Adipocyte (in vitro differentiated cells): ENCODE measurements around the gene RNF123.

Experiments
- DNase-seq: peaks from one replicate; pipeline ENCODE4 v3.0.0-alpha.2; 2015; ENCODE audit warnings: low read depth
- H3K27me3 ChIP-seq: replicated peaks from 2 replicates; pipeline ENCODE4 v1.7.0; 2013; ENCODE audit warnings: mild to moderate bottlenecking, low read length, moderate library complexity; ENCODE audit not compliant: control insufficient read depth, insufficient read depth
- H3K36me3 ChIP-seq: 2 replicates; pipeline ENCODE4 v1.7.0; 2013; ENCODE audit warnings: low read length, mild to moderate bottlenecking, moderate library complexity; ENCODE audit not compliant: control insufficient read depth, insufficient read depth, severe bottlenecking
- H3K4me1 ChIP-seq: 2 replicates; pipeline ENCODE4 v1.7.0; 2013; ENCODE audit warnings: mild to moderate bottlenecking, low read length, moderate library complexity; ENCODE audit not compliant: control insufficient read depth, insufficient read depth
- H3K4me3 ChIP-seq: 2 replicates; pipeline ENCODE4 v1.7.0; 2013; ENCODE audit warnings: mild to moderate bottlenecking, low read length, moderate library complexity
- H3K9ac ChIP-seq: 2 replicates; pipeline ENCODE4 v1.7.0; 2013; ENCODE audit warnings: mild to moderate bottlenecking, low read length, moderate library complexity
- H3K9me3 ChIP-seq: 2 replicates; pipeline ENCODE4 v1.7.0; 2013; ENCODE audit warnings: mild to moderate bottlenecking, low read length, moderate library complexity; ENCODE audit not compliant: control insufficient read depth

The RNF123 gene

DNA sequence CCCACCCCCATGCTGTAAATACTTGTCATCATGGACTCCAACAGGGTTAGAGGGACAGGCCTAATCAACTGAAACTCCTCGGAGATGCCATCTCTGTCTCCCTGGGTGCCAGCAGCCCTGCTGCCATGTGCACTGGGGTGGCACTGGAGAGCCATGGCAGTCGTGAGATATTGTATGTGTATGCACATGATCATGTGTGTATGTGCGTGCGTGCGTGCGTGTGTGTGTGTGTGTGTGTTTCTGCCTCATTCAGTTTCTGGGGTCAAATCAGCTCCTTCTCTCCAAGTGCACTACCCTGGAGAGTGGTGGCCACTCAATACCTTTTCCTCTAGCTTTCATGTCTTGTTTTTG lies 18.4 kb upstream of the RNF123 start:
- H3K36me3 ChIP-seq: peaks cover 4% of the 10 kb centered on the region
- H3K9ac ChIP-seq: no peak overlapping the region
- peaks cover 8% of the 10 kb centered on the region for H3K27me3 ChIP-seq
- H3K4me3 ChIP-seq: no peak overlapping the region
- H3K9me3 ChIP-seq: no peaks in the 10 kb centered on the region
- peaks cover 38% of the 10 kb centered on the region for H3K4me1 ChIP-seq
- DNase-seq: no peak

DNA sequence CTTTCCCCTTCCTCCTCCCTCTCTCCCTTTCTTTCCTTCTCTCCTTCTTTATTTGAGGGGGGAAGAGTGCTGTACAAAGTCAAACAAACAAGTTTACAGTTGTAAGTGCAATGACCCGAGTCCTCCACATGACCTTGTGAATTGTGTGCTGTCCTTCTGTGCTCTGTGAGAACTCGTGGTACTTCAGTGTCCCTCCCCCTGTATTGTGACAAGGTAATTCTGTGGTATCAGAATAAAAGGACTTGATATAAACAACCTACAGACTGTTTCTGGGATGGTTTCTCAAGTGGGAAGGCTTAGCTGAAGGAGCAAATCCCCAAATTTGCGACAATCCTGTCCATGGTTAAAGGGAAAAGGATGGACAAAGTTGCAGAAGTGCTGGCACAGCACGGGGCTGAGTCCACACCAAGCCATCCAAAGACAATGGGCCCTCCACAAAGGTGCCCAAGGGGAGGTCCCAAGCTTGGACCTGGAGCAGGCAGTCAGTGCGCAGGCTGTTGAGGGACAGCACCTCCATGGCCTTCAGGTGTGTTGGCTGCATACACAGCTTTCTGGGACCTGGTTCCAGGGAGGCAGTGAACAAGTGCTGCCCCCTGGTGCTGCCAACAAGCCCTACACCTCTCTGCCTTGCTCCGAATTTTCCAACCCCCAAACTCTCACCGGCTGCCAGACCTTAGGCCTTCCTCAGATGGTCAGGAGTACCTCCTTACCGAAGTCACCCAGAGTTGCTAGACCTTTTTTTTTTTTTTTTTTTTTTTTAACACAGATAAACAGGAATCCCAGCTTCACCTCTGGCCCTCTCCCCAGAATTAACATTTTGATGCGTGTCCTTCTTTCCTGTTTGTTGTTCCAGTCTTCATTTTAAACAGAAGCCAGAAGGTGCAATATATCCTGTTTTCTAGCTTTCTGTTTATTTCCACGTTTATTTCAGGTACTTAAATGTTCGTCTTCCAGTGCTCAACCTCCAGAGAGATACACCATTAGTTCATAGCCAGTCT lies 17.8 kb upstream of the RNF123 start:
- H3K4me1 ChIP-seq: peaks cover 38% of the 10 kb centered on the region
- H3K36me3 ChIP-seq: peaks cover 11% of the 10 kb centered on the region
- peak; percentile 85 for DNase-seq
- H3K9ac ChIP-seq: no peak overlapping the region
- no peak overlapping the region for H3K4me3 ChIP-seq
- H3K27me3 ChIP-seq: peaks cover 8% of the 10 kb centered on the region
- H3K9me3 ChIP-seq: no peaks in the 10 kb centered on the region

DNA sequence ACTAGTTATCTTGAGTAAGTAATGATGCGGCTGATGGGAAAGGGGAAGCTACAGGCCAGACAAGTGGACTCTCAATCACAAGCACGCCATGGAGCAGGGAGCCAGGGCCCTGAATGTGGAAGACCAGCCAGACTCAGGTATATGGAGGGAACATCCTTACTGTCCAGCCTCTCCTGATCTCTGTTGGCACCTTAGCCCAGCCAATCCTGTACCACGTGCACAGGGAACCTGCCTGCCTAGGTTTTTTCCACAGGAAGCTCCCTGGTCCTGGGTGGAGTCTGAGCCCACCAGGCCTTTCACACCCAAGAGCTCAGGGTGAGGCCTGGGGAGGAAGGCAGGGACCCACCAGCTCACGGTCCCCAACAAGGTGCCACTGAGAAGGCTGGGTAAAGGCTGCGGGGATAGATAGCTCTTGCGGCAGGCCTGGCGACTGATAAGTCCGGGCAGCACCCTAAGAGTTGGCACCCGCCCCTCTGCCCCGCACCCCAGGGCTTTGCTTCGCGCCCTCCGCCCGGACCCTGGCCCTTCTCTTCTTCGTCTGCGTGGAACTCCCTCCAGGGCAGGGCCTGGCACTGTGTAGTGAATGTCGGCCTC lies 16.1 kb upstream of the RNF123 start:
- peaks cover 29% of the 10 kb centered on the region for H3K4me1 ChIP-seq
- H3K27me3 ChIP-seq: no peaks in the 10 kb centered on the region
- H3K9me3 ChIP-seq: no peaks in the 10 kb centered on the region
- no peak for DNase-seq
- H3K4me3 ChIP-seq: peak overlapping the region; percentile 93
- H3K9ac ChIP-seq: peak overlapping the region; percentile 93
- peaks cover 28% of the 10 kb centered on the region for H3K36me3 ChIP-seq

DNA sequence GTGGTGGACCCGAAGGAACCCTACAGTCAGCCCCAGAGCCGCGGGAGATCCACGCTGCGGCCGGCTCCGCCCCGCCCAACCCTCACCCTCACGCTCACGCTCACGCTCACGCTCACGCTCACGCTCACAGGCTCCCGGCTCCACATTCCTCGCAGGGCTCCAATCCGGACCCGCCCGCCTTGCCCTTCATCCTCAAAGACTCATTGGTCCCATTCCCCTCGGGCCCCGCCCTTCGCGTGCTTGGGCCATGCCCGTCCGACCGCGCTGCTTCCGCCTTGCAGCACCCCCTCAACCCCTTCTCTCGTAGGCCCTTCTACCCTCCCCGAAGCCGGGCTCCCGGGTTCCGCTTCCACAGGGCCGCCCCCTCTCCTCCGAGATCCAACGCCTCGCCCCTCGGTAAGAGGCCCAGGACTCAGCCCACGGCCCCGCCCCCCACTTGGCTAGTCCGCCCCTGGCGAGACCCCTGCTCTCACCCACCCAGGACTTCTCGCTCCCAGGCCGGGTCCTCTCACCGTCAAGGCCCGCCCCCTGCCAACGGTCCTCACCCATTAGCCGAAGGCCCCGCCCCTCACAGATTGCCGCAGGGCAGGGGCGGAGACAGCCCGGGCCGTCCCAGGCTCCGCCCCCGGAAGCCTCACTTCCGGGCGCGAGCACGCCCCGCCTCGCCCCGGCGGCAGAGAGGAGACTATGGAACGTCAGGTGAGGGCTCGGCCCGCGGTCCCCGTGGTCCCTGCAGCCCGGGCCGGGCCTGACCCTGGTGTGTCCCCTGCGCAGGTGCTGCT lies 15.5 kb upstream of the RNF123 start, which contains the start of gene APEH:
Gene APEH, plus strand, starts transcription at position 637 of the 782 bp plus-strand sequence. Its CDS starts 51 bp downstream, at position 688.
- Histone ChIP-seq H3K27me3 (no peaks in the 10 kb centered on the region), H3K36me3 (peaks cover 34% of the 10 kb centered on the region), H3K4me3 (peak within 1 kb of the TSS; percentile 93), H3K4me1 (peaks cover 24% of the 10 kb centered on the region), H3K9ac (peak within 1 kb of the TSS; percentile 93), H3K9me3 (no peaks in the 10 kb centered on the region)
- peak; percentile 99 for DNase-seq

DNA sequence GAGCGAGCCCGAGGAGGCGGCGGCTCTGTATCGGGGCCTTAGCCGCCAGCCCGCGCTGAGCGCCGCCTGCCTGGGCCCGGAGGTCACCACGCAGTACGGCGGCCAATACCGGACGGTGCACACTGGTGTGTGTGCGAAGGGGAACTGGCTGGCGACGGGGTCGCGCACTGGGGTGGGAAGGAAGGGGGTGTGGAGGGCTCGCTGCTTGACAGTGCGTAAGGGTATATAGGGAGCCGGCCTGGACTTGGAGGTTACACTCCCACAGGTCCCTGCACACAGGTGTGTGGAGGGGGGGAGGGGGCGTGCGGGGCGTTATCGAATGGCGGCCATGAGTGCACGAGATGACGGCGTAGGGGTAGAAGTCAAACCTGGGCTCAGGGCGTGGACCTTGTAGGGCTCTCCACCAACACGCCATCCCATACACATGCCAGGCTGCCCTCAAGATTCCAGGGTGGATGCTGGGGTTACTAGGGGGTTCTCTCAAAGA lies 14.8 kb upstream of the RNF123 start:
- Histone ChIP-seq H3K9ac (peak overlapping the region; percentile 93), H3K27me3 (no peaks in the 10 kb centered on the region), H3K4me3 (peak overlapping the region; percentile 93), H3K36me3 (peaks cover 41% of the 10 kb centered on the region), H3K4me1 (peaks cover 17% of the 10 kb centered on the region), H3K9me3 (no peaks in the 10 kb centered on the region)
- DNase-seq: no peak

DNA sequence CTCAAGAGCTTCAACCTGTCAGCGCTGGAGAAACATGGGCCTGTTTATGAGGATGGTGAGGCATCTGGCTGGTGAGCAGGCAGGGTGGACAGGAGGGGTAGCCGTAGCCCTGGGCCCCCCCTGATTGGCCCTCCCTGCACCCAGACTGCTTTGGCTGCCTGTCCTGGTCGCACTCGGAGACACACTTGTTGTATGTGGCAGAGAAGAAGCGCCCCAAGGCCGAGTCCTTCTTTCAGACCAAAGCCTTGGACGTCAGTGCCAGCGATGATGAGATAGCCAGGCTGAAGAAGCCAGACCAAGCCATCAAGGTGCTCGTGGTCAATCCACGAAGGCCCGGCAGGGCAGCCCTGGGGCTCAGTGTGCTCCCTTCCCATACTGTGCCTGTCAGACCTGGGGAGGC lies 13.4 kb upstream of the RNF123 start:
- Histone ChIP-seq H3K9ac (no peak overlapping the region), H3K4me1 (peaks cover 15% of the 10 kb centered on the region), H3K4me3 (no peak overlapping the region), H3K36me3 (peaks cover 54% of the 10 kb centered on the region), H3K9me3 (no peaks in the 10 kb centered on the region), H3K27me3 (no peaks in the 10 kb centered on the region)
- no peak for DNase-seq

DNA sequence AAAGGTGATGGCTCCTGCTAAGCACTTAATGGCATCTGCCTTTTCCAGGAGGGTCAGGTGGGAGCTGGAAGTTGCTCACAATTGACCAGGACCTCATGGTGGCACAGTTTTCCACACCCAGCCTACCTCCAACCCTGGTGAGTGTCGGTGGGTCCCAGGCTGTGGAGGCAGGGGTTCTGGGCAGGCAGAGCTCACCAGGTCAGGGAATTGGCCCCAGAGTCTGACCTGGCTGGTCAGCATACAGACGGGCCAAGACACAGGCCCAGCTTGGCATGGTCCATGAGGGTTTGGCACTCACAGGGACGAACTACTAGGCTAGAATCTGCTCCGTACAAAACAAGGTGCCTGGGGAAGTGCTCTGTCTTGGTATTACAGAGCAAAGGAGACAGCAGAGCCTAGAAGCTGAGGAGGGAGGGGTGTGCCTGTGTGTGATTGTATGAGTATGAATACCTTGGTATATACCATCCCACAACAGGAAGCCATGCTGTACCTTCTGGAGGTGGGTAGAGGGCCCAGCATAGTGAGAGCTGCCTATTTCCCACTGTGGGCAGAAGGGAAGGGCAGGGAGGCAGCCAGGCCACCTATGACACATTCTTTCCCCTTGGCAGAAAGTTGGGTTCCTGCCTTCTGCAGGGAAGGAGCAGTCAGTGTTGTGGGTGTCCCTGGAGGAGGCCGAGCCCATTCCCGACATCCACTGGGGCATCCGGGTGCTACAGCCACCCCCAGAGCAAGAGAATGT lies 8.7 kb upstream of the RNF123 start:
- H3K36me3 ChIP-seq: peaks cover 88% of the 10 kb centered on the region
- DNase-seq: no peak
- H3K9ac ChIP-seq: no peak overlapping the region
- H3K9me3 ChIP-seq: no peaks in the 10 kb centered on the region
- no peaks in the 10 kb centered on the region for H3K27me3 ChIP-seq
- H3K4me1 ChIP-seq: no peaks in the 10 kb centered on the region
- no peak overlapping the region for H3K4me3 ChIP-seq

DNA sequence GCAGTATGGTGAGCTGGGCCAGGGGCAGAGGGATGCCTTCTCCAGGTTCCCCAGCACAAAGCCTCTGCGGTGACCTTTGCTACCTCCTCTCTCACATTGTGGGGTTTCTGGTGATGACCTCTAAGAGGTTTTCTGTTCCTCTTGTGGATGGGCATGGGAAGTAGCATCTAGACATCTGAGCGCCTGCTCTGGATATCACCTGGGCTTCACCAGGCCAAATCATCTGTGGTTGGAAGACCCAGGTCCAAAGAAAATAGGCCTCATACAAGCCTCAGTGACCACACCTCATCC lies 8.2 kb upstream of the RNF123 start:
- no peaks in the 10 kb centered on the region for H3K27me3 ChIP-seq
- no peaks in the 10 kb centered on the region for H3K4me1 ChIP-seq
- H3K9ac ChIP-seq: no peak overlapping the region
- H3K4me3 ChIP-seq: no peak overlapping the region
- H3K36me3 ChIP-seq: peaks cover 83% of the 10 kb centered on the region
- no peaks in the 10 kb centered on the region for H3K9me3 ChIP-seq
- no peak for DNase-seq

DNA sequence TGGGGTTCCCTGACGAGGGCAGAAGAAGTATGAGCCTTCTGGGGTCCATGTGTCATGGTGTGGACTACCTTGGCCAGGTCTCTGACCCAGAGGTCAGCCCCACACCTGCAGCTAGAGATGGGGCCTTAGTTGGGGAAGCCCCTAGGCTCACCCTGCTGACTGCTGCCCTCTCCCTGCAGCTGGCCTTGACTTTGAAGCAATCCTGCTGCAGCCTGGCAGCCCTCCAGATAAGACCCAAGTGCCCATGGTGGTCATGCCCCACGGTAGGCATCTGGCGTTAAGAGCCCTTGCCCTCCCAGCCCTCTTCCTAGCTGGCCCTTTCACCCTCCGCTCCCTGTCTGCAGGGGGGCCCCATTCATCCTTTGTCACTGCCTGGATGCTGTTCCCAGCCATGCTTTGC lies 7.8 kb upstream of the RNF123 start:
- DNase-seq: no peak
- H3K9me3 ChIP-seq: no peaks in the 10 kb centered on the region
- H3K4me3 ChIP-seq: no peak overlapping the region
- H3K9ac ChIP-seq: no peak overlapping the region
- H3K4me1 ChIP-seq: no peaks in the 10 kb centered on the region
- H3K36me3 ChIP-seq: peaks cover 79% of the 10 kb centered on the region
- H3K27me3 ChIP-seq: no peaks in the 10 kb centered on the region

DNA sequence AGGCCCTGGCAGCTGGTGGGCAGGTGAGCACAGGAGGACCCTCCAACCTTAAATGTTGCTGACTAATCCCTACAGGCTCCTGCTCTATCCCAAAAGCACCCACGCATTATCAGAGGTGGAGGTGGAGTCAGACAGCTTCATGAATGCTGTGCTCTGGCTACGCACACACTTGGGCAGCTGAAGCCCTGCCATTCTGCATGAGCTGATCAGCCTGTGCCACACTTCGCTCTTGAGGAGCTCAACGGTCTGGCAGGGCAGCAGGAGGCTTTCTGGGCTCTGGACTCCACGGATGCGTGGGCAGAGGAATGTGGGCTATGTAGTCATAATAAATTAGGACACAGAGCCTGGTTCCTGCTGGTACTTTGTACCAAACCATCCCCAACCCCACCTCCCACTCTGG lies 6.2 kb upstream of the RNF123 start:
- Histone ChIP-seq H3K9me3 (no peaks in the 10 kb centered on the region), H3K36me3 (peaks cover 63% of the 10 kb centered on the region), H3K9ac (no peak overlapping the region), H3K4me3 (no peak overlapping the region), H3K4me1 (no peaks in the 10 kb centered on the region), H3K27me3 (no peaks in the 10 kb centered on the region)
- DNase-seq: no peak
